Measurements from ENCODE around the gene EIF3M. TPM values are rescaled to one million over a fixed set of nuclear protein-coding genes. Genes with fewer than 3 reads are reported as not detected.

Gene EIF3M
- total and polyA plus RNA-seq, 2 donors (not counting 3 experiments of a cell fraction or from before 2014, with no cell fraction given): 229 to 243 TPM

DNA sequence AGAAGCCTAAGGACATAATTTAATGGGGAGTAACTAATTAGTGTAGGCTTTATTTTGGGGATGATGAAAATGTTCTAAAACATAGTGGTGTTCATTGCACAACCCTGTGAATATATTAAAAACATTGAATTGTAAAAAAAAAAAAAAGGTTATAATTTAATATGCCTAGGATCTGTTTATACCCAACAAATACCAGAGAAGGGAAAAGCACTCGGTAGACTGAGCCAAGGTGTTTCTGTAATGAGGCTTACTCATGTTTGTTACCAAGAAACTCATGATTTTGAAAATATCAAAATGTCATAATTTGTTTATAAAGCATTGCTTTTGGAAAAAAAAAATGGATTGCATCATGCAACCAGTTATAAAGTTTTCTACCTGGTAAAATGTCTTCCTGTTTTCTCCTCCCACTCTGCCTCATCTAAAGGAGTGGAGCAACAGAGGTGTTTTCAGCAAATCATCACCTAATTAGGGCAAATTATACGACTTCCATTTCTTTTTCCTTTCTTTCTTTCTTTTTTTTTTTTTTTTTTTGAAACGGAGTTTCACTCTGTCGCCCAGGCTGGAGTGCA is 14.2 kb upstream of the EIF3M start:
- BruUV-seq (replicated peaks): no TSS peak
- POLR2A ChIA-PET: no interaction called here

More for the DNA sequence above, 14.2 kb upstream of the EIF3M start:
- TF ChIP-seq MYC (IDR thresholded peaks at IDR 0.05; ENCODE audit: low read depth, low read length) (no peak), JUN (IDR thresholded peaks at IDR 0.05; ENCODE audit: borderline replicate concordance, insufficient read depth, insufficient read length, low read depth) (no peak), POLR2AphosphoS5 (IDR thresholded peaks at IDR 0.05; ENCODE audit: insufficient read depth, low read depth, low read length) (no peak), POLR2A (IDR thresholded peaks at IDR 0.05; ENCODE audit: low read depth, low read length) (no peak), GATA2 (IDR thresholded peaks at IDR 0.05; ENCODE audit: insufficient read depth, insufficient read length, low read depth, low read length) (no peak), FOS (IDR thresholded peaks at IDR 0.05; ENCODE audit: borderline replicate concordance, insufficient read depth, low read length) (no peak), EZH2 (IDR thresholded peaks at IDR 0.05; ENCODE audit: borderline replicate concordance, low read depth, low read length, severe bottlenecking) (no peak)
- TF ChIP-seq, protein P1, sequence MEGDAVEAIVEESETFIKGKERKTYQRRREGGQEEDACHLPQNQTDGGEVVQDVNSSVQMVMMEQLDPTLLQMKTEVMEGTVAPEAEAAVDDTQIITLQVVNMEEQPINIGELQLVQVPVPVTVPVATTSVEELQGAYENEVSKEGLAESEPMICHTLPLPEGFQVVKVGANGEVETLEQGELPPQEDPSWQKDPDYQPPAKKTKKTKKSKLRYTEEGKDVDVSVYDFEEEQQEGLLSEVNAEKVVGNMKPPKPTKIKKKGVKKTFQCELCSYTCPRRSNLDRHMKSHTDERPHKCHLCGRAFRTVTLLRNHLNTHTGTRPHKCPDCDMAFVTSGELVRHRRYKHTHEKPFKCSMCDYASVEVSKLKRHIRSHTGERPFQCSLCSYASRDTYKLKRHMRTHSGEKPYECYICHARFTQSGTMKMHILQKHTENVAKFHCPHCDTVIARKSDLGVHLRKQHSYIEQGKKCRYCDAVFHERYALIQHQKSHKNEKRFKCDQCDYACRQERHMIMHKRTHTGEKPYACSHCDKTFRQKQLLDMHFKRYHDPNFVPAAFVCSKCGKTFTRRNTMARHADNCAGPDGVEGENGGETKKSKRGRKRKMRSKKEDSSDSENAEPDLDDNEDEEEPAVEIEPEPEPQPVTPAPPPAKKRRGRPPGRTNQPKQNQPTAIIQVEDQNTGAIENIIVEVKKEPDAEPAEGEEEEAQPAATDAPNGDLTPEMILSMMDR (IDR thresholded peaks at IDR 0.05; ENCODE audit: extremely low read depth in 1 of 2, insufficient read depth in 1 of 2, low read depth in 1 of 2, low read length in 2 of 2): no peak
- TF ChIP-seq, protein P2, sequence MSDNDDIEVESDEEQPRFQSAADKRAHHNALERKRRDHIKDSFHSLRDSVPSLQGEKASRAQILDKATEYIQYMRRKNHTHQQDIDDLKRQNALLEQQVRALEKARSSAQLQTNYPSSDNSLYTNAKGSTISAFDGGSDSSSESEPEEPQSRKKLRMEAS (IDR thresholded peaks at IDR 0.05; ENCODE audit: insufficient read depth, insufficient read length): no peak
- CTCF ChIA-PET: no interaction called here
- H3K9me3 ChIP-seq (replicated peaks; ENCODE audit: control insufficient read depth, insufficient read depth, low read length): no peaks in the 10 kb centered on the region
- H3K9ac ChIP-seq (replicated peaks; ENCODE audit: extremely low read depth, insufficient read depth, low read length): no peak overlapping the region
- dilution Hi-C loops (cut with MboI; ENCODE audit: extremely low pct_ligation_motif_present, low sequenced_read_pairs) (no loop called here), intact Hi-C loops (cut with micrococcal nuclease) (no loop called here)
- no peaks in the 10 kb centered on the region for H3K4me1 ChIP-seq (ENCODE audit: control insufficient read depth, extremely low read depth, insufficient read depth, low read length)
- H3K79me2 ChIP-seq (ENCODE audit: control insufficient read depth, insufficient read depth, low read length): no peaks in the 10 kb centered on the region
- FAIRE-seq (no peak), DNase-seq (ENCODE audit: low read depth, low spot score) (no peak)
- H2AFZ ChIP-seq (ENCODE audit: low read depth, low read length): no peak overlapping the region
- no peaks in the 10 kb centered on the region for H3K27me3 ChIP-seq (ENCODE audit: control insufficient read depth in 2 of 2, insufficient read depth in 2 of 2, low read length in 2 of 2)
- no peaks in the 10 kb centered on the region for H4K20me1 ChIP-seq (replicated peaks; ENCODE audit: control insufficient read depth, extremely low read depth, insufficient read depth, low read length)
- H3K9me1 ChIP-seq (replicated peaks; ENCODE audit: control insufficient read depth, extremely low read depth, insufficient read depth, low read length): no peaks in the 10 kb centered on the region
- no peak overlapping the region for H3K27ac ChIP-seq (ENCODE audit: insufficient read depth, low read depth, low read length)
- no peaks in the 10 kb centered on the region for H3K36me3 ChIP-seq (ENCODE audit: control insufficient read depth in 2 of 2, extremely low read depth in 1 of 2, insufficient read depth in 2 of 2, low read length in 2 of 2)
- no peak overlapping the region for H3K4me2 ChIP-seq (ENCODE audit: insufficient read depth, low read length)
- H3K4me3 ChIP-seq (replicated peaks in 1 of 3; ENCODE audit: insufficient read depth in 1 of 3, low read depth in 1 of 3, low read length in 3 of 3): no peak overlapping the region

All from endothelial cell of umbilical vein (primary cell).